Ureter (tissue), 1 donor: ENCODE measurements around the gene POU3F3. TPM values are rescaled to one million over a fixed set of nuclear protein-coding genes. Genes with fewer than 3 reads are reported as not detected.

ENCODE experiments used
- DNase-seq: peaks from one replicate; pipeline ENCODE4 v3.0.0-alpha.2; 2020; ENCODE audit warnings: low spot score
- total RNA-seq: library from RNA; stranded (reverse); gene quantifications from one replicate; pipeline ENCODE4 v1.2.4, GENCODE V29; 2023
- donor health status: DM: yes; HTN: yes; CAD: no.

POU3F3 gene
- total RNA-seq, 1 donor from 2014 or later = not detected

DNA sequence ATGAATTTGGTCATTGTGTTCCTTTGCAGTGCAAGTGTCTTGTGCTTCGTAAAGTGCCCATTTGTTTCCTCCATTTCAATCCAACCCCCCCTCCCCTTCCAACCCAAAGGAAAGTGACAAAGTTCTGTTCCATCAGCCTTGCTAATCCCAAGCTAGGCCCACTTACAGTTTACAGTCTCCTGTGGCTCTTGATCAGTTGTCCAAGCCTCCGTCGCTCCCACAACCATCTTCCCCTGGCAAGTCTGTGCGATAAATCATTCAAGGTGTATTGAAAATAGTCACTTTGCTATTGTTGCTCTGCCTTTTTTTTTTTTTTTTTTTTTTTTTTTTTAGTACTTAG lies 6.5 kb downstream of the POU3F3 start:
- no peak for DNase-seq

- DNase-seq = no peak
Observed at GRCh38 chr2:104861351-104862057, 7.6 kb downstream of the POU3F3 start.

- DNase-seq = no peak
Observed at GRCh38 chr2:104862058-104862941, 8.4 kb downstream of the POU3F3 start.

GRCh38 chr2:104863146-104863467 lies 9.2 kb downstream of the POU3F3 start:
- no peak for DNase-seq

DNA sequence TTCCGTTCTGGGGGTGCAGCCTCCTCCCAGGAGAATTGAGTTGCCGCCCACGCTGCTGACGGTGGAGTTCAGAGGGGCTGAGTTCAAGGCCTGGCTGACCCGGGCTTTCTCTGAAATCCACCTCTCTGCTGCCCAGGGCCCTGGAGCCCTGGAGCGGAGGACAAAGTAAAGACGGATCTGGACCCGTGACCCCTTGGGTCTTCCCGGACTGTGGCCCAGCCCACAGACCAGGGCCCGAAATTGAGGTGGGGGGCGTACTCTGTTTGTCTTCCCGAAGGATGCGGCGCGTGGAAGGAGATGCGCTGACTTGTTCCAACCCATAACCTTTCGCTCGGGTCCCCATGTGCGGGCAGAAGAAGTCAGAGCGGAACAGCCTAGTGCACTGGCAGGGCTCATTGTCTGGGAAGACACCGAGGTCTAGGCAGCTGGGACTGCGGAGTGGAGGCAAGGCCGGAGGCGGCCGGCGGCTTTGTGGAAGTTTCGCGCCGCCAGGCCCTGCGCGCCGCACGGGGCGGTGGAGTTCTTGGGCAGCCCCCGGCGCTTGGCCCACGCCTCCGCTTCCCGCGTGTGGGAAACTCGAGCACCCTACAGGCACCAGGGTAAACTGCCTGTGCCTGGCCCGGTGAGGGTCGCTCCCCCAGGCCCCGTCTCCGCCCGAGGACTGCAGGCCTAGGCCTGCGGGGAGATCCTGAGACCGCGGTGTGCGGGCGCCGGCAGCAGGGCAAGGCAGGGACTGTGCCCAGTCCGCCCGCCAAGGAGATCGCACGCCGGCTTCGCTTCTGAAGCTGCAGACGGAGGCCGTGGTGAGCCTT lies 9.8 kb downstream of the POU3F3 start:
- DNase-seq = no peak

DNA sequence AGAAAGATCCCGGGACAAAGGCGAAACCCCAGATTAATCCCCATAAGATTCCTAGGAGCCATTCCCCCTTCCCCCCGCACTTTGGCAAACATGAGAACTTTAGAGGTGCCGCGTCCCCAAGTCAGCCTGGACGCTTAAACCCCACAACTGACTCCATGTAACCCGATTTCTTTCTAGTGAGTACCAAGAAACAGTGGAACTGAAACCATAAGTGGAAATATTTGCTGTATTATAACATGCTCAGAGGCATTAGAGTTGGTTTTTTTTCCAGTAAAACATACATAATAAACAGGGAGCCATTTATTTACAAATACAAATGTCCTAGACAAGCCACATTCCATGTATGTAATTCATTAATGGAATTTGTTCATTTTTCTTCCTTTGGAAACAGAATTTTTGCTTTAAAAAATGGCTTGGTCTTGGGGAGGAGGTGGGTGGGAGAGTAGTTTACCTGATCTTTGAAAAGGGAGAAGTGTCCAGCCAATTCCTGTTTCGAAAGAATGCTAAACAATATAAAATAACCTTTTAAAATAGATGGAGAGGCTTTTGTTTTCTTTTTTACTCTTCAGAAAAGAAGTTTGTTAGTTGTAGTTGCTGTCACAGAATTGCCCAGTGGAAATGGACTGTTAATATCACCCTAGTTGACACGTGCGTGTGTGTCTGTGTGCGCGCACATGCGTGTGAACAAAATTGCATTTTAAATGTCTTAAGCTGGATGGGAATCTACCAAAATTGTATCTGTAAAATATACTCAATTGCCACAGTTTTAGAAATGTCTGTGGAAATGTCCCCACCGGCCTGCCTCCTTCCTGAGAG lies 10.6 kb downstream of the POU3F3 start:
- DNase-seq = no peak

- no peak for DNase-seq
Observed at GRCh38 chr2:104865096-104865470, 11.2 kb downstream of the POU3F3 start.

DNA sequence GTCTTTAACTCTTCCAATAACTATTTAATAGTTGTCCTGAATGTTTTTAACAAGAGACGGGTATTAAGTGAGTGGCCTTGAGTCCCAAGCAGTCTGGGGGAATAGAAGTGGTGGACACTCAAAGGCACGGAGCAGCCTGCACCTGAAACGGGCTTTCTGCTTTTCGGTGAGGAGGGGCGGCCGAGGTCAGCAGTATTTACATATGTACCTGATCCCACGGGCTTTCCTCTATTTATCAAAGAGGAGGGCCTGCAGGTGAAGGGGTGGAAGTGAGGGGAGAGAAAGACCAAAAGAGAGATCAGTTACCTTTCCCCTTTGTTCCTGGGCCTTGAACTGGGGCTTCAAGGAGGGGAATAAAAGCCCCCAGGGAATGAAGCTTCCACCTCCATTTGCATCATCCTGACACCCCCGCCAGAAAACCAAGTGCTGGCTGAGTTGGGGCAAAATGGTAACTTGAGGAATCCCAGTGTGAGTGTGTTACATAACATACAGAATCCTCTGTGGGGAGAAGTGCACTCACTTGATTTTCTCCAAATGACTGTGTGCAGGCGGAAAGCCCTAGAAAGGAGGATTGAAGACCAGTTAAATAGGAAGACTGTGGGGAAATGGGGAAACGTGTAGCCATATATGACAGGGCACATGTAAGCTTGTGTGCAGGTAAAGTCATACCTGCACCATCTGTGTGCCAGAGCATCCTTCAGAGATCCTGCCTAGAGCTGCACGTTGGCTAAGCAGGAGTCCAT lies 12.4 kb downstream of the POU3F3 start:
- no peak for DNase-seq

DNA sequence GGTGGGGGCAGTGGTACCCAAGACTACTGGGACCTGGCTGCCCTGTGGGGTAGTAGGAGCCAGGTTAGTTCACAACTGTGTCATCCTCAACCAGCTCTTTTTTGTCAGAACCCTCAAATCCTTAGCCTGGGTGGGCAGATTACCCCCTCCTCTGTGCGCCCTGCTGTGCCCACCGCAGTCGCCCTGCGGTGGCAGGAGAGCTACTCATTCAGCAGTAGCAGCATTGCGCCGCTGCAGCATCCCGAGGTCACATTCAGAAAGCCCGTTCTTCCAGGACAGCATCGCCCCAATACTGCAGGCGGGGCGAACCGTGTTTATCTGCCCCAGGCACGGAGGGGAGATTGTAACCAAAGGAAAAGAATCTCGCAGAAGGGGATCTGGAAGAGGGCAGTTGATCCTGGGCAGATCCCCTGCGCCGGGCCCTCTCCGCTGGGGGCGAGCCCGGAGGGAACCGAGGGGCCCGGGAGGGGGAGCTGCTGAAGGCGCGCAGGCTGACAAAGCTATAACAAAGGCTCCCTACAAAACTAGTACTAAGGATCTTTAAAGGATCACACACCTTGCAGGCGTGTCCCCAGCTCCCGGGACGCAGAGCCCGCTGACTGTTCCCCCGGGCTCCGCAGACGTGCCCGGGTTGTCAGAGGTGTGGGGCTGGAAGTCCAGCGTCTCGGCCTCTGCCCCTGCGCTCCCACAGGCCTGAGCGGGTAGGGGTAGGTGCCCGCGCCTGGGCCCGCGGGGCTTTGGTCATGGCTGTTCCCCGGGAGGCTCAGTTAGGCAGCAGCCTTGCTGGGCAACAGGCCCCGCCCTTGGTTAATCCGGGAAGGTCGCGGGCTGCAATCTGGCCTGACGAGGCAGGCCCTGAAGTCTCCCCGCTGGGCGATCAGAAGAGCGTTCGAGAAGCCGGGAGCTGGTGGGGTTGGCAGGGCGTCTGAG lies 13.2 kb downstream of the POU3F3 start:
- no peak for DNase-seq

DNA sequence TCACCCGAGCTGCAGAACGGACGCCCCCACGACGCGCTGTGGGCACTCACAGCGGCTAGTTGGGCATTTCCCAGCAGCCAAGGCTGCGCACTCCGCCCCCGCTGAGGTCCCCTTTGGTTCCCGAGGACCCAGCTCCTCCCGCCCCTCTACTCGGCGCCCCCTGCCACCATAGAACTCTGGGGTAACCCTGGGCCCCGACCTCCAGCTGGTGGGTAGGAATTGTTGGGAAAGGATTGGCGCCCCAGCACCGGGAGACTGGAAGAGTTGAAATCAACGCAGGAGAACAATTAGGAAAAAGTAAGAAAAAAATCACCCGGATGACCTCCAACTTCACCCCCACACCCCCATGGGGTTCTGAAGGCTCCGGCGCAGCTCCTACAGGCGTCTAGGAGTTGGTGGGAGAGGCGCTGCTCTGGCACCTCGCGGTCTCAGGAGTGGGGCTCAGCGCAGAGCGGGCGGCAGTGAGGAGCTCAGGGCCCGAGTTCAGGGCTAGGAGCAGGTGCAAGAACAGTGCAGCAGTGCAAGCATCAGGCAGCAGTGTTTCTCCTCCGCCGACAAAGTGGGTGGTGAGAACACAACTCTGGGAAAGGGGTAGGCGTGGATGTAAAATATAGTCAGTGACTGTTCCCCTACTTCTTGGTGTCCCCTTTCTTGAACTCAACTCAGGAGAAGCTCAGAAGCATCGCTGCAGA lies 14.0 kb downstream of the POU3F3 start:
- no peak for DNase-seq

DNA sequence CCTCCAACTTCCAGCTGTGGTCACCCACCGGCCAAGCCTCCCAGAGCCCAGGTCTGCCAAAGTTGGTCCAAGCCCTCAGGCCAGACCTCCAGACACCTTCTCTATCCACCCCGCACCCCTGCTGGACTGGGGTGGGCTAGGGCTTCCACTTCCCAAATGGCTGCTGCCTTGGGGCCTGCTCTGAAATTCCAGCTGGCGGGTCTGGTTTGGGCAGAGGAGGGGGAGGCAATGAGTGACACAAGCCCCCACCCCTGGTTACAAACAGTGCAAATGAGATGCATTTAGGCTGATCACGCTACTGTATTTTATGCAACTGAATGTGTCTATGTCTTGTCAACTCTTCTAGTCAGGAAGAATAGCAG lies 14.6 kb downstream of the POU3F3 start:
- no peak for DNase-seq

DNA sequence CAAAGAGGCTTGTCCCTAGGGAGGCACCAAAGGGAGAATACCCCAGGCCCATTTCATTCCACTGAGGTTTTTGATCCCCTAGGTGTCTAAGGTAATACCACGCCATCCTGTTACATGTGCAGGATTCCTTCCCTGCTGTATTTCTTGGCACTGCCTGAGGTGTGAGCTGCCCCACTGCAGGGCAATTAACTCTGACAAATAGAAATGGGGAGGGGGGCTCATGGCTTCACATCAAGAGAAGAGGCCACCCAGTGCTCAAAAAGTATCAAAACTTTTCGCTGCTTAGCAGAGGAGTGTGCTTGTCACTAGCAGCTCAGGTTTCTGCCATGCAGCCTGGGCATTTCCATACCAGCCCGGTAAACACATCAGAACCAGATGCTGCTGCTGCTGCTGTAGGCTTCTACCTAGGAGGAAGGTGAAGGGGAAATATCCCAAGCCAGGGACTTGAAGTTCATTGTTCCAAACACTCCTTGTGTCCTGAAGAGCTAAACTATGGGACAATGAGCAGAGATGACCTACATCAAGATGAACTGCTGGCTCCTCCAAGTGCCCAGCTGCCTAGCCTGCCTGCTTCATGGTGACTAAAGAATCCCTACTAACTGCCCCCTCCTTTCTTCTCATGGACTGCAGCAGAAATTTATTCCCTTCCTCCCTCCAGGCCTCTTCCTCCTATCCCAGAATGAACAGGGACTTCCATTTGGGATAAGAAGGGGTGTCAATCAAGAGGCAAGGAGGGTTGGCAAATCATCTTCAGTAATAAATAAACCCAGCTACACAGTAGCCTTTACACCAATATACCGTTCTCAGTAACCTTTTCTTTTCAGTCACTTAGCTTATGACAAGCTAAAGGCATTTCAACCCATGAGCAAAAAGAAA lies 16.4 kb downstream of the POU3F3 start:
- no peak for DNase-seq

DNA sequence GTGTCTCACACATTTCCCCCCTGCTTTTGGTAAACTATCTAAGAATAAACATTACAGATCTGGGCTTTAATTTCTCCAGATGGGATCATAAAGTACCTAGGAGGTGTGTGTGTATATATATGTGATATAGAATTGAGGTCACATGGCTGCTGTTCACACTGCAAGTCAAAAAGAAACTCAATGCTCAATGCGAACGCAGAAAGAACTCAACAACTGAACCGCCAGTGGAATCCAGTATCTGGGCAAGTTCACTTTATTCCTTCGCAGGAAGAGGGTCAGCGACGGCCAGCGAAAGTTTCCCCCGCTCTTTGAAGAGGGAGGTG lies 17.7 kb downstream of the POU3F3 start:
- DNase-seq = no peak

GRCh38 chr2:104871972-104872865 lies 18.3 kb downstream of the POU3F3 start:
- DNase-seq = no peak

DNA sequence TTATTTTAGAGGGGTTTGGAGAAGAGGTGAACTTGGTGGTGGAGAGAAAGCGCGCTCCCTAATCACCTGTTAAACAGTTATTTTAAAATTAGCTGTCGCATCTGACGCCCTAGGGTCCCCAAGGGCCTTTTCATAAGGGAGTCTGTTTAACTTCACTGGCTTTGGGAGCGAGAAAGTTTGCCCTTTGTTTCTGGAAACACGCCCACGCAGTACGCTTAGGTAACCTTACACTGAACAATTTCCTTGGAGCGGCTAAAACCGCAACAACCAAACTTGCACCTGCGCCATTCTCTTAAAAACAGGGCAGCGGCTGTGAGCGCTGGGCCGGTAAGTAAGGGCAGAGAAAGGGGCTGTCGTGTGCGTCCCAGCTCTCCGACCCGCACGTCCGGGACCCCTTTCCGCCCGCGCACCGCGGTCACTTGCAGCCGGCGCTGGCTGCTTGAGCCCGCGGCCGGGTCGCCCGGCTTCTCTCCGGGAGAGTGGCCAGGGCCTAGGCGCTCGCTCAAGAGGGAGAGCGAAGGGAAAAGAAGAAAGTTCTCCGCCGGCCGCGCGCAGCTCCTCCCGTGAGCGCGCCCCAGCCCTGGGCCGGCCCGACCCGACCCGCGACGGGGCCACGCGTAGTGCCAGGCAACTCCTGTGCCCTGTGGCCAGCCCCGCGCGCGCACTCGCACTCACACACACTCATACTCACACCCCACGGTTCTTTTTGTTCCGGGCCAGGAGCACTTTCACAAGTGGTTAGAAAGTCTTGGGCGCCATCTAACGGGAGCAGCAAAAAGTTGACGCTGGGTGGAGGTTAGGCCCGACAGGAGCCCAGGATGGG lies 19.2 kb downstream of the POU3F3 start:
- DNase-seq = peak; percentile 67

DNA sequence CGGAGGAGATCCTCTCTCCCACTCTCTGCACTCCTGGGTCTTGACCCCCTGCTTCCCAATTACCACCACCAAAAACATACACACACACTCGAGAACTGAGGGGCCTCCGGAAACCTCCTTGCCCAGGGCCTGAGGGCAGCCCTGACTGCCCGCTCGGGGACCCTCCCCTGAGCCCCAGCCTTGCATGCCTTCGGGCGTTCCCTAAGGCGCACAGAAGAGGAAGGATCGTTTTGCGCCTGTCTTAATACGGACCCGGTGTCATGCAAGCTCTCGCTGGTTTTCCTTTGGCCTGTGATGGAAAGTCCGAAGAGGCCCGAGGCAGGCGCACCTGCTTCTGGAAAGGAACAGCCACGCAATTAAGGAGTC lies 19.8 kb downstream of the POU3F3 start:
- DNase-seq = no peak

GRCh38 chr2:104874230-104874629 lies 20.3 kb downstream of the POU3F3 start:
- DNase-seq = no peak
